Endothelial cell of umbilical vein (primary cell): ENCODE data around the gene TAGLN. TPM values are rescaled to one million over a fixed set of nuclear protein-coding genes. Genes with fewer than 3 reads are reported as not detected.

ENCODE experiments used
- BruUV-seq: library from RNA; stranded (reverse); fragments of 400-500 nt; replicated peaks from 2 replicates; lab custom pipeline; 2021; lab: Mats Ljungman, UMichigan
- CTCF ChIA-PET: fragments of 300-600, 350-600 bp; sonication (Branson Sonifier 250); formaldehyde crosslinking; loops from one replicate; lab custom pipeline; 2021; ENCODE audit warnings: antibody characterized with exemption, inconsistent platforms; lab: Charles Lee
- POLR2A ChIA-PET: fragments of 300-600, 350-600 bp; sonication (Branson Sonifier 250); formaldehyde crosslinking; loops from one replicate; lab custom pipeline; 2021; ENCODE audit warnings: antibody characterized with exemption, inconsistent platforms; lab: Charles Lee
- DNase-seq: peaks from one replicate; pipeline ENCODE4 v3.0.0-alpha.2; 2011; ENCODE audit warnings: low read depth, low spot score
- FAIRE-seq: peaks from 2 replicates; lab custom pipeline; 2011; peaks lifted over from hg19 to GRCh38; lab: Jason Lieb, UNC
- H2AFZ ChIP-seq: 2 replicates; pipeline ENCODE4 v1.6.0; 2012; ENCODE audit warnings: low read depth, low read length, control low read depth, inconsistent platforms
- H3K27ac ChIP-seq: 2 replicates; pipeline ENCODE4 v1.5.1; 2011; ENCODE audit warnings: low read depth, mild to moderate bottlenecking, control low read depth, low read length, moderate library complexity; ENCODE audit not compliant: insufficient read depth
- H3K27me3 ChIP-seq, 2 experiments: 2 replicates each; pipeline versions ENCODE4 v1.6.0 to v1.6.1; 2011; ENCODE audit warnings: low read length in 2 of 2, mixed read lengths in 1 of 2; ENCODE audit not compliant: control insufficient read depth in 2 of 2, insufficient read depth in 2 of 2
- H3K36me3 ChIP-seq, 2 experiments: 2 replicates in 1 of 2; 3 replicates in 1 of 2; pipeline ENCODE4 v1.5.1; 2011; ENCODE audit warnings: low read length in 2 of 2, mild to moderate bottlenecking in 1 of 2, moderate library complexity in 1 of 2; ENCODE audit not compliant: control insufficient read depth in 2 of 2, insufficient read depth in 2 of 2; ENCODE audit errors: extremely low read depth in 1 of 2
- H3K4me1 ChIP-seq: 3 replicates; pipeline ENCODE4 v1.5.1; 2011; ENCODE audit warnings: mild to moderate bottlenecking, low read length; ENCODE audit not compliant: control insufficient read depth, insufficient read depth; ENCODE audit errors: extremely low read depth
- H3K4me2 ChIP-seq: 2 replicates; pipeline ENCODE4 v1.6.1; 2011; ENCODE audit warnings: low read length, control low read depth, mixed read lengths; ENCODE audit not compliant: insufficient read depth
- H3K4me3 ChIP-seq, 3 experiments: fragments of 200-600 bp in 1 of 3; sonication (generic), shearing (Covaris generic) in 1 of 3; replicated peaks in 1 of 3; 2 replicates each; pipeline ENCODE4 v1.5.1; 2011 to 2016; ENCODE audit warnings: control low read depth in 3 of 3, low read length in 3 of 3, mild to moderate bottlenecking in 2 of 3, inconsistent platforms in 1 of 3, low read depth in 1 of 3, moderate library complexity in 1 of 3; ENCODE audit not compliant: insufficient read depth in 1 of 3
- H3K79me2 ChIP-seq: 2 replicates; pipeline ENCODE4 v1.6.0; 2012; ENCODE audit warnings: low read length, inconsistent platforms; ENCODE audit not compliant: control insufficient read depth, insufficient read depth
- H3K9ac ChIP-seq: replicated peaks from 2 replicates; pipeline ENCODE3; 2011; ENCODE audit warnings: low read length, control low read depth; ENCODE audit not compliant: insufficient read depth; ENCODE audit errors: extremely low read depth
- H3K9me1 ChIP-seq: replicated peaks from 3 replicates; pipeline ENCODE4 v1.6.0; 2011; ENCODE audit warnings: mild to moderate bottlenecking, low read length; ENCODE audit not compliant: control insufficient read depth, insufficient read depth; ENCODE audit errors: extremely low read depth
- H3K9me3 ChIP-seq: replicated peaks from 2 replicates; pipeline ENCODE4 v1.5.1; 2012; ENCODE audit warnings: low read length, inconsistent platforms; ENCODE audit not compliant: control insufficient read depth, insufficient read depth
- H4K20me1 ChIP-seq: replicated peaks from 2 replicates; pipeline ENCODE3; 2011; ENCODE audit warnings: mild to moderate bottlenecking, low read length; ENCODE audit not compliant: control insufficient read depth, insufficient read depth; ENCODE audit errors: extremely low read depth
- EZH2 ChIP-seq: IDR thresholded peaks from 2 replicates; pipeline ENCODE4 v1.6.1; 2012; ENCODE audit warnings: borderline replicate concordance, low read depth, mild to moderate bottlenecking, moderate library complexity, low read length, inconsistent platforms; ENCODE audit not compliant: severe bottlenecking
- FOS ChIP-seq: IDR thresholded peaks from 2 replicates; pipeline ENCODE4 v1.6.1; 2011; ENCODE audit warnings: mild to moderate bottlenecking, low read length, moderate library complexity, borderline replicate concordance; ENCODE audit not compliant: insufficient read depth
- GATA2 ChIP-seq: IDR thresholded peaks from 2 replicates; pipeline ENCODE4 v1.7.0; 2011; ENCODE audit warnings: low read depth, mild to moderate bottlenecking, moderate library complexity, mixed read lengths, low read length; ENCODE audit not compliant: insufficient read length, insufficient read depth
- MYC ChIP-seq: IDR thresholded peaks from one replicate; pipeline ENCODE4 v1.6.1; 2011; ENCODE audit warnings: mild to moderate bottlenecking, low read depth, low read length
- POLR2A ChIP-seq: IDR thresholded peaks from 2 replicates; pipeline ENCODE4 v1.6.1; 2012; ENCODE audit warnings: low read depth, mild to moderate bottlenecking, control low read depth, low read length
- POLR2AphosphoS5 ChIP-seq: IDR thresholded peaks from 2 replicates; pipeline ENCODE4 v1.6.1; 2012; ENCODE audit warnings: low read depth, mild to moderate bottlenecking, control low read depth, low read length, moderate library complexity; ENCODE audit not compliant: insufficient read depth
- dilution Hi-C: fragments of 300-500 bp; cut with MboI; formaldehyde crosslinking; loops from one replicate; pipeline ENCODE4 v1.15.0; 2019; ENCODE audit warnings: low sequenced_read_pairs; ENCODE audit not compliant: extremely low pct_ligation_motif_present
- intact Hi-C: fragments of 100-400 bp; cut with micrococcal nuclease; formaldehyde crosslinking; loops from one replicate; pipeline ENCODE4 v1.10.0; 2022
- polyA plus RNA-seq, 4 experiments: library from polyadenylated mRNA; depleted of rRNA in 3 of 4; stranded (reverse) in 3 of 4; unstranded in 1 of 4; fragments of >200 nt; gene quantifications; 2 replicates each; pipeline versions ENCODE4 v1.2.1 to v1.2.3, GENCODE V29; 2011 to 2012; ENCODE audit warnings: missing spikeins in 1 of 4
- total RNA-seq: library from RNA; stranded (reverse); gene quantifications from 2 replicates; pipeline ENCODE4 v1.2.3, GENCODE V29; 2021
- TF ChIP-seq, protein P1 (sequence below): IDR thresholded peaks from 2 replicates; pipeline ENCODE4 v1.6.1; 2011; ENCODE audit not compliant: insufficient read depth, insufficient read length
- TF ChIP-seq, protein P2 (sequence below), 2 donors: IDR thresholded peaks; 1 replicate in 1 of 2; 2 replicates in 1 of 2; pipeline ENCODE4 v1.5.1; 2011; ENCODE audit warnings: low read length in 2 of 2, mild to moderate bottlenecking in 2 of 2, moderate library complexity in 2 of 2, control low read depth in 1 of 2, inconsistent platforms in 1 of 2, low read depth in 1 of 2; ENCODE audit not compliant: insufficient read depth in 1 of 2; ENCODE audit errors: extremely low read depth in 1 of 2

Gene TAGLN
- total and polyA plus RNA-seq, 2 donors (not counting 3 experiments of a cell fraction or from before 2014, with no cell fraction given), result 20.8 to 113 TPM

DNA sequence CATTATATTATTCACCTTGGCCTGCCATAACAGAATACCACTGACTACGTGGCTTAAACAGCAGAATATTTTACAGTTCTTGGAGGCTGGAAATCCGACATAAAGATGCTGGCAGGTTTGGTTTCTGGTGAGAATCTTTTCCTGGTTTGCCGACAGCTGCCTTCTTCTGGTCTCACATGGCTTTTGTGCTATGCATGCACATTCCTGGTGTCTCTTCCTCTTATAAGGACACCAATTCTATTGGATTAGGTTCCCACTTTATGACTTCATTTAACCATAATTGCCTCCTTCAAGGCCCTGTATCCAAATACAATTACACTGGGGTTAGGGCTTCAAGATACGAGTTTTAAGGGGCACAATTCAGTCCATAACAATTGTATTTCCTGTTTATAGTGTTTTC lies 50.4 kb downstream of the TAGLN start:
- POLR2A ChIA-PET, result no interaction called here
- no peak overlapping the region for H3K27ac ChIP-seq
- peaks cover 5 to 7% of the 10 kb centered on the region in 2 experiments for H3K36me3 ChIP-seq
- no peaks in the 10 kb centered on the region for H3K4me1 ChIP-seq
- H3K4me2 ChIP-seq, result no peak overlapping the region
- no peak overlapping the region for H3K4me3 ChIP-seq
- intact Hi-C loops (no loop called here), dilution Hi-C loops (no loop called here)
- TF ChIP-seq POLR2A (no peak), MYC (no peak), EZH2 (no peak)
- TF ChIP-seq, protein P1, sequence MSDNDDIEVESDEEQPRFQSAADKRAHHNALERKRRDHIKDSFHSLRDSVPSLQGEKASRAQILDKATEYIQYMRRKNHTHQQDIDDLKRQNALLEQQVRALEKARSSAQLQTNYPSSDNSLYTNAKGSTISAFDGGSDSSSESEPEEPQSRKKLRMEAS, result no peak
- H3K9ac ChIP-seq, result no peak overlapping the region
- no peaks in the 10 kb centered on the region for H3K9me1 ChIP-seq
- CTCF ChIA-PET, result no interaction called here
- DNase-seq (no peak), FAIRE-seq (no peak)
- no peaks in the 10 kb centered on the region for H3K27me3 ChIP-seq
- H3K9me3 ChIP-seq, result no peaks in the 10 kb centered on the region
- no peaks in the 10 kb centered on the region for H3K79me2 ChIP-seq
- no peak overlapping the region for H2AFZ ChIP-seq
- no TSS peak for BruUV-seq
- H4K20me1 ChIP-seq, result no peaks in the 10 kb centered on the region

DNA sequence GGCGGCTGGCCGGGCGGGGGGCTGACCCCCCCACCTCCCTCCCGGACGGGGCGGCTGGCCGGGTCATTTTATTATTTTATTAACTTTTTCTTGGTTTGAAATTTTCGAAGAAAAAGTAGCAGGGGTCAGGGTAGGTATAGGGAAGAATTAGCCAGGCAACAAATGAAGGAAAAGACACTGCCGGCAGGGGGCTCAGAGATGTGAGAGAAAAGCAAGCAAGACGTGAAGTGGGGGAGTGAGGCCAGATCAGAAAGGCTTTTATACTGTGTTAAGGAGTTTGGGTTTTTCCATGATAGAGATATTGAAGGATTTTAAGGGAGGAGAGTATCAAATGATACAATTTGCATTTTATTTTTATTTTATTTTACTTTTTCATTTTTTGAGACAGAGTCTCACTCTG lies 52.3 kb downstream of the TAGLN start:
- H3K9me1 ChIP-seq, result no peaks in the 10 kb centered on the region
- H3K27ac ChIP-seq, result no peak overlapping the region
- POLR2A ChIA-PET, result no interaction called here
- CTCF ChIA-PET, result no interaction called here
- H2AFZ ChIP-seq, result no peak overlapping the region
- no peaks in the 10 kb centered on the region for H3K27me3 ChIP-seq
- no TSS peak for BruUV-seq
- H3K9ac ChIP-seq, result no peak overlapping the region
- peaks cover 5 to 10% of the 10 kb centered on the region in 2 experiments for H3K36me3 ChIP-seq
- DNase-seq (no peak), FAIRE-seq (no peak)
- TF ChIP-seq, protein P2, sequence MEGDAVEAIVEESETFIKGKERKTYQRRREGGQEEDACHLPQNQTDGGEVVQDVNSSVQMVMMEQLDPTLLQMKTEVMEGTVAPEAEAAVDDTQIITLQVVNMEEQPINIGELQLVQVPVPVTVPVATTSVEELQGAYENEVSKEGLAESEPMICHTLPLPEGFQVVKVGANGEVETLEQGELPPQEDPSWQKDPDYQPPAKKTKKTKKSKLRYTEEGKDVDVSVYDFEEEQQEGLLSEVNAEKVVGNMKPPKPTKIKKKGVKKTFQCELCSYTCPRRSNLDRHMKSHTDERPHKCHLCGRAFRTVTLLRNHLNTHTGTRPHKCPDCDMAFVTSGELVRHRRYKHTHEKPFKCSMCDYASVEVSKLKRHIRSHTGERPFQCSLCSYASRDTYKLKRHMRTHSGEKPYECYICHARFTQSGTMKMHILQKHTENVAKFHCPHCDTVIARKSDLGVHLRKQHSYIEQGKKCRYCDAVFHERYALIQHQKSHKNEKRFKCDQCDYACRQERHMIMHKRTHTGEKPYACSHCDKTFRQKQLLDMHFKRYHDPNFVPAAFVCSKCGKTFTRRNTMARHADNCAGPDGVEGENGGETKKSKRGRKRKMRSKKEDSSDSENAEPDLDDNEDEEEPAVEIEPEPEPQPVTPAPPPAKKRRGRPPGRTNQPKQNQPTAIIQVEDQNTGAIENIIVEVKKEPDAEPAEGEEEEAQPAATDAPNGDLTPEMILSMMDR (IDR thresholded peaks at IDR 0.05; ENCODE audit: extremely low read depth in 1 of 2, insufficient read depth in 1 of 2, low read depth in 1 of 2, low read length in 2 of 2), result no peak
- no peak for TF ChIP-seq GATA2
- no peak for TF ChIP-seq FOS
- TF ChIP-seq POLR2AphosphoS5, result no peak
- TF ChIP-seq, protein P1, result no peak
- H3K4me2 ChIP-seq, result no peak overlapping the region
- H4K20me1 ChIP-seq, result no peaks in the 10 kb centered on the region
- H3K4me3 ChIP-seq, result no peak overlapping the region
- H3K79me2 ChIP-seq, result no peaks in the 10 kb centered on the region
- intact Hi-C loops, result no loop called here
- no peaks in the 10 kb centered on the region for H3K9me3 ChIP-seq
- H3K4me1 ChIP-seq, result no peaks in the 10 kb centered on the region
- dilution Hi-C loops, result no loop called here
